ELR (cell line): ENCODE data around the gene PLA2G4A.

Experiments used
- DNase-seq: peaks from one replicate; pipeline ENCODE4 v3.0.0-alpha.2; 2015; ENCODE audit warnings: low read depth

The PLA2G4A gene

GRCh38 chr1:187032316-187032981 lies 203.7 kb downstream of the PLA2G4A start:
- no peak for DNase-seq

GRCh38 chr1:187032982-187033692 lies 204.4 kb downstream of the PLA2G4A start:
- no peak for DNase-seq

GRCh38 chr1:187033693-187034390 lies 205.1 kb downstream of the PLA2G4A start:
- no peak for DNase-seq

- no peak for DNase-seq
Measured at GRCh38 chr1:187034501-187034900, 205.8 kb downstream of the PLA2G4A start.

- DNase-seq = no peak
Measured at GRCh38 chr1:187037973-187038553, 209.3 kb downstream of the PLA2G4A start.
